Middle frontal gyrus (tissue), 1 donor: ENCODE measurements around the gene MALRD1.

ENCODE experiments used
- DNase-seq: peaks from one replicate; pipeline ENCODE4 v3.0.0-alpha.2; 2015; ENCODE audit warnings: low spot score; ENCODE audit errors: extremely low spot score

MALRD1 gene

DNA sequence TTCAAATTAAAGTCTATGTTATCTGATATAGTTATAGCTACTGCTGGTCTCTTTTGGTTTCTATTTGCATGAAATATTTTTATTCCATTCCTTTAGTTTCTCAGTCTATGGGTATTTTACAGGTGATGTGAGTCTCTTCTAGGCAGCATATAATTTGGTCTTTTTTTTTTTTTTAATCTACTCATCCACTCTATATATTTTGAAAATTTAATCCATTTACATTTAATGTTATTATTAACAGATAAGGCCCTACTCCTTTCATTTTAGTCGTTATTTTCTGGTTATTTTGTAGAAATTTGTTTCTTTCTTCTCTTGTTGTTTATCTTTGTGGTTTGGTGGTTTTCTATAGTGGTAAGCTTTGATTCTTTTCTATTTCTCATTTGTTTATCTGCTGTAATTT is 58.8 kb downstream of the MALRD1 start:
- DNase-seq = no peak

DNA sequence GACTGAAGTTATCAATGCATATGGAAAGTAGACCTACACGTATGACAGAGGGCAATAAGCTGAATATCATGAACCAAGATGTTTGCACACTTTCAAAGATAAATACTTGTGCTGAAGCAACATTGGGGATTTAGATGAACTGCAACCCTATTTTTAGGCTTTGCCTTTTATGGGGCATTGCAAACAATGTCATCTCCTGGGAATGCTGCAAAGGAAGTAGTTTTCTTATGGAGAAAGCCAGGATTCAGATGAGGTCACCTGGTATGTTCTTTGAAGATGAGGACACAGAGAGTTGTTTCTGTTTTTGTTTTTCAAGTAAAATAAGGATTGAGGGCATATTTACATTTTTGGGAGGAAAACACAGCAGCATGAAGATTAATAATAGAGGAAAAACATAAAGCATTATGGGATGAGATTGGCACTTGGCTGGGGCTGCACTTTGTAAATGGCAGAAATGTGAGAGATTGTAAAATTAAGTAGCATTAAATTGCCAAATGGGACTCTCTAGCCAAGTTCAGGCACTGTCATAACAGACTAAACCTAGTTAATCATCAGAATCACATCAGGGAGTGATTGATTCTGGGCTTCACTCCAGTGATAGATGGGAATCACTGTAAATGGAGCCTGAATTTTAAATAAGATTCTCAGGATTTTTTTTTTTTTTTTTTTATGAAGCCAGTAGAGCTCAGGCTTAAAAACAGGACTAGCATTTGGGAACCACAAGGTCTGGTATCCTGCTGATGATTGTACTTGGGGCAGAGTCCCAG is 63.1 kb downstream of the MALRD1 start:
- DNase-seq = no peak

DNA sequence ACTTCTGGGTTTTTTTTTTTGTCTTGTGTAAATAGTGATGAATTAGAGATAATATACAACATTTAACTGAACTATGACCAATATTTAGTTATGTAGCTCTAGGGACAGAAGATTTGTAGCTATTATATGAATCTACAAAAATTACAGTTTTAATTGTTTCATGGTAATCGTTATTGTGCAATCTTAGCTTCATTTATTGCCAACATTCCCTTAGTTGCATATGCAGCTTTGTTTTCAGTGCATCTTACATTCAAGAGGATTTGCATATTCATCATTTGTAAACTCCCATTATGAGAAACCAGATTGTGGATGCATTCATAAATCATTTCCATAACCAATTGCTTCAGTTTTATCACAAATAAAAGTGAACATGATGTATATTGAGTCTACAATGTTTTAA is 68.8 kb downstream of the MALRD1 start:
- DNase-seq = no peak

- no peak for DNase-seq
Measured at GRCh38 chr10:19119191-19119590, 70.6 kb downstream of the MALRD1 start.

- DNase-seq = no peak
Measured at GRCh38 chr10:19120381-19120908, 71.8 kb downstream of the MALRD1 start.

- no peak for DNase-seq
Measured at GRCh38 chr10:19133992-19134391, 85.4 kb downstream of the MALRD1 start.

DNA sequence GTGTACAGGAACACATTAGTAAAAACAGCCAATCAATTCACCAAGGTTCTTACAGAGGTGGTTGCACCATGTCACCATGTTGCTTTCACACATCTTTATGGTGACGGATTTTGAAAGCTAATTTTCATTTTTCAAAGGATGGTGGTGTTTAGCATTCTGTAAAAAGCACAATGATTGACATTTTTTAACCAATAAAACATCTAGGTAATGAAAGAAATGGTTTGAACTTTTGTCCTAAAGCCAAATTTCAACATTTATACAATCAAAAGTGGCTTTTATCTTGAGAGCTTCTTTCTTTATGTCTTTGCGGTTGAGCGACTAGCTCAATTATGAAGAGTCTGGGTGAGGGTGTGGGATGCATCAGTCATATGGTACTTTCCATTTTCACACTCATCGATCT is 94.4 kb downstream of the MALRD1 start:
- DNase-seq = no peak

DNA sequence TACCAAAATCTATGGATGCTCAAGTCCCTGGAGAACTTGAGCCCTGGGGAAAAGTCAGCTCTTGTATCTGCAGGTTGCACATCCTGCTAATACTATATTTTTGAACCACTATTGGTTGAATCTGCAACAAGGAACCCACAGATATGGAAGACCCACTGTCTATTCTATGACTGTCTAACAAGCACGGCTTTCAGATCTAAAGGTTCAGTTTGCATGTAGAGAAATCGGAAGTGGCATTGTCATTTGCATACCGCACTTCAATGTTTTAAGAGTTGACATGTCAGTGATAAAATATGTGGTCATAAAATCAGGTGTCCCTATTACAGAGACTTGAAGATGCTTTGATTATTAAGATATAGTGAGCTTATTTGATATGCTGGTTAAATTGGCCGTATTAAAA is 95.6 kb downstream of the MALRD1 start:
- DNase-seq = no peak

DNA sequence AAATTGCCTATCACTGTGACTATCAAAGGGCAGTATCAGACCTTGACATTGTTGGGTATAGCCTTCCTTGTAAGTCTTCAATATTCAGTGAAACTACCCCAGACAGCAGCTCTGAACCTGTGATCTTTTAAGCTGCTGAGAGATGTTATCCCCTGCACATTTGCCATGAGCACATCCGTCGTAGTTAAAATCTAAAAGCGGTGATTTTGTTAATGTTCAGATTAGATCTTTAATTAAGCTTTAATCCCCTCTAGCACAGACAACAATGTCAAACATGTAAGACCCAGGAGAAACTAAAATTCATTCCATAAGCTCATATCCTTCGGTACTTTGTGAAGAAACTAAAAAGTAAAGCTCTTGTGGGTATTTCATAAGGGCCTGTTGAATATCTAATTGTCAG is 105.8 kb downstream of the MALRD1 start:
- no peak for DNase-seq

GRCh38 chr10:19158358-19158757 is 109.8 kb downstream of the MALRD1 start:
- no peak for DNase-seq

GRCh38 chr10:19158870-19159269 is 110.3 kb downstream of the MALRD1 start:
- DNase-seq = no peak

- no peak for DNase-seq
Measured at GRCh38 chr10:19164461-19164860, 115.9 kb downstream of the MALRD1 start.

DNA sequence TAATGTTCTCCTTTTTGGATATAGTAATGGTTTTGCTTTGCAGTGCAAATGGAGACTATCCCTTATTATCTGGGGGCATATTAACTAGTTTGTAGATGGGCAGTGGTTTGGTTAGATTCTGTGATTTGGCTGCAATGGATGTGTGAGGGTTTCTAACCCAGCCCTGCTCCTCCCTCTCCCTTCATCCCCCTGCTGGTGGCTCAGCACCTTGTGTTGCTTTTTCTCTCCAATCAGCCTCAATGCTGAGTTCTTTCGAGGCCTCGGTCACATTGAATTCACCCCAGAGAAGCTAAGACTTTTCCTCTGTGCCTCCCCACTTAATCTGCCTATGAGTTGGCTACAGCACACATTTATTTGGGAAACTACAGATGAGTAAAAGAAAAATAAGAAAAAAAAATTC is 120.0 kb downstream of the MALRD1 start:
- no peak for DNase-seq

DNA sequence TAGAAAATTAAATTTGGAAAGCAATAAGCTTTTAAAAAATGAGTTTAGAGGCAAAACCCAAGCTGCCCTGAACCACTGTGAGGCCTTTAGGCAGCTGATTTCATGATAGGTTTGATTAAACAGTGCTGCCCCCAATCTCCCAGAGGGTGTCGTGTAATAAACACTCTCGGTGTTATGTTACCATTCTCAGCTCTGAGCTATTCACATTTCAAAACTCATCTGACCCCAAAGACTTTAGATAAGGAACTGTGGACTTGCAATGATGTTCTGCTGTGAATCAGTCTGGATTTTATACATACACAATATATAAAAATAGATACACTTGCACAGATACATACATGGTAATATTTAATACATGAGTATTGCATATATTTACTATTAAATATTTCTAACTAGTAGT is 120.4 kb downstream of the MALRD1 start:
- no peak for DNase-seq

DNA sequence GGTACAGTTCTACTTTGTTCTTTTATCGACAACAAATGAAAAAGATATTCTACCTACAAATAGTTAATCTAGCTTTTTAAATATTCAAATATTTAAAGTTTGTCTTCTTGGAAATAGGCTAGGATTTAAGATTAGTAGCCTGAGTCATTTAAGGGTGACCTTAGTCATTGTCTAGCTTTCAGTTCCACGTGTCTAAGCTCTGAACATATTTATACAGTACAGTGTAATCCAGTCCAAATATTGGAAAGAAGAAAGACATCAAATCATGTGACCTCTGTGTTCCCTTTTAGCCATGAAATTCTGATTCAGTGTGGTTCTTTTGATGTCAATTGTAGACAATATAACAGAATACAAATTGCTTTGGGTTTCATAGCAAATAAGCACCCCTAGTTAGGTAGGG is 121.1 kb downstream of the MALRD1 start:
- DNase-seq = no peak

- DNase-seq = no peak
Measured at GRCh38 chr10:19178675-19179074, 130.1 kb downstream of the MALRD1 start.

- no peak for DNase-seq
Measured at GRCh38 chr10:19184891-19185290, 136.3 kb downstream of the MALRD1 start.

GRCh38 chr10:19194866-19195265 is 146.3 kb downstream of the MALRD1 start:
- no peak for DNase-seq

- DNase-seq = no peak
Measured at GRCh38 chr10:19195698-19196097, 147.1 kb downstream of the MALRD1 start.

- DNase-seq = no peak
Measured at GRCh38 chr10:19200211-19200610, 151.6 kb downstream of the MALRD1 start.

DNA sequence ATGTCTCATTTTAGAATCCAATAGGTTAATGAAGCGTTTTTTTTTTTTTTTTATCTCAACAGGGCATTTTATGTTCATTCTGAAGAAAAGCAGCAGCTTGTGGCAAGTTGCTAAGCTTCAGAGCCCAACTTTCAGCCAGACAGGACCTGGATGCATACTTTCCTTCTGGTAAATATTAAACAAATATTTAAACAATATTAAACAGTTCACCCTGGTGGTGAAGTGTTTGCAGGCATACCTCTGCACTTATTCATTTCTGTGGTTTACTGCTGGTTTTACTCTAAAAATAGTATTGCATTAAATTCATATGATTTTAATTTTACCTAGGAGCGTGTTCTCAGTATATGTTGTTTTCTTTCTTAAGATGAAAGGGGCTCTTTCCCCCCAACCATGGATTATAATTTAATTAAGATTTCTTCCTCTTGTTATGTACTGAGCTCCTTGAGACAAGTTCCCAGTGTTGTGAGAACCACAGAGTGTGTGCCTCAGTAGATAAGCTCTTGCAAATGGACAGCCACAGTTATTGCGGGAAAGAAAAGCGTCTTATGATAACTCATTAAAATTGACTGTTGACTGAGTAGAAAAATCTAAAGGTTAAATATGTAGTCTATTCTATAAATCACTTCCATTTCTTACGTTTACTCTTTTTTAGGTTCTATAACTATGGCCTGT is 155.8 kb downstream of the MALRD1 start:
- DNase-seq = no peak

GRCh38 chr10:19209319-19209718 is 160.7 kb downstream of the MALRD1 start:
- no peak for DNase-seq

DNA sequence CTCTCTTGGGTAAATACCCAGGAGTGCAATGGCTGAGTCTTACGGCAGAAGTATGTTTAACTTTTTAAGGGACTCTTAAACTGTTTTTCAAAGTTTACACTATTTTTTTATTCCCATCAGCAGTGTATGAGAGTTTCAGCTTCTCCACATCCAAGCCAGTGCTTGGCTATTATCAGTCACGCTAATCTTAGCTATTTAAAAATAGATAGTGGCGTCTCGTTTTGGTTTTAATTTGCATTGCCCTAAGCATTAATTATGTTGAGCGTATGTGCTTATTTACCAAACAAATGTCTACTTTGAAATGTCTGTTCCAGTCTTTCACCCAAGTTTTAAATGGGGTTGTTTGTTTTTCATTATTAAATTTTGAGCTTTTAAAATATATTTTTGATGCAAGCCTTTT is 164.0 kb downstream of the MALRD1 start:
- no peak for DNase-seq
